NCI-H2196 treated with DMSO at 0.1 percent for 48 hours (cell line): ENCODE measurements around the gene ZNF280D.
"Not testable (repeated sequence)": the region's sequence is repeated elsewhere in the genome, so short reads cannot be mapped to it uniquely, and the experiment has no call there.

Experiments used
- DNase-seq: peaks from one replicate; lab custom pipeline; 2025; ENCODE audit not compliant: unreplicated experiment; lab: John Stamatoyannopoulos, UW

The ZNF280D gene

GRCh38 chr15:56719021-56719612, 14.2 kb downstream of the ZNF280D start:
- DNase-seq = no peak

GRCh38 chr15:56718560-56718959, 14.7 kb downstream of the ZNF280D start:
- no peak for DNase-seq

GRCh38 chr15:56716334-56716733, 17.0 kb downstream of the ZNF280D start:
- DNase-seq = no peak

DNA sequence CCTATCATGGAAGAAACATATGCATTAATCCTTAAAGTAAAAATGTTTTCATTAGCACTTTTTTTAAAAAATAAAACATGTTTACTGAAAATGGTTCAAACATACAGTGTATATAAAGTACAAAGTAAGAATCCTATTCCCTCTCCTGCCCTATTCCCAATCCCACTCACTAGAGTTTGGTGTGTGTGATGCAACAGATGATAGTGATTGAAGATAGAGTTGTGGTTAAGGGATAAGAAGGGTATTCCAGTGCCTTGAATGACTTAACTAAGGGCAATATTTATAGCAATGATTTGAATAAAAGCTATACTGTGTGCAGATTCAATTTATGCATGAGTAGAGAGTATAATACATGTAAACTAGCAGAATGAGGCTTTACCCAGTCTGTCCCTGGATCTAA, 18.1 kb downstream of the ZNF280D start:
- DNase-seq = no peak

DNA sequence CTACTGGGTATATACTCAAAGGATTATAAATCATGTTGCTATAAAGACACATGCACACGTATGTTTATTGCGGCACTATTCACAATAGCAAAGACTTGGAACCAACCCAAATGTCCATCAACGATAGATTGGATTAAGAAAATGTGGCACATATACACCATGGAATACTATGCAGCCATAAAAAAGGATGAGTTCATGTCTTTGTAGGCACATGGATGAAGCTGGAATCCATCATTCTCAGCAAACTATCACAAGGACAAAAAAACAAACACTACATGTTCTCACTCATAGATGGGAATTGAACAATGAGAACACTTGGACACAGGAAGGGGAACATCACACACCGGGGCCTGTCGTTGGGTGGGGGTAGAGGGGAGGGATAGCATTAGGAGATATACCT, 23.8 kb downstream of the ZNF280D start:
- DNase-seq = not testable (repeated sequence)

DNA sequence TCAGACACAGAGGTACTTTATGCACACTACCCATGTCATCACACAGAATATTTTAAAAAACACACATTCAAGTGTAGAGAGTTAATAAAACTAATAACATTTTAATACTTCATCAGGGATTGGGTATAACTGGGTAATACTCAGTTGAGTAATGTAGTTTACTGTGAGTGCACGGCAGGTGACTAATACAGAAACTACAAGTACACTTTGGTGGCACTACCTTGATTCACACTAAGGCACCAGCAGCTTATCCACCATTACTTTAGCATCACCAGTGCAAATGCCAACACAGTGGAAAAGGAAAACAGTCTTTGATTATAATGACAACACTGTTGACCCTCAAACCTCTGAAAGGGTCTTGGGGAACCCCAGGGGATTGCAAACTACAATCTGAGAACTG, 33.6 kb downstream of the ZNF280D start:
- DNase-seq = no peak

- DNase-seq = no peak
Measured at GRCh38 chr15:56698270-56698669, 35.0 kb downstream of the ZNF280D start.

DNA sequence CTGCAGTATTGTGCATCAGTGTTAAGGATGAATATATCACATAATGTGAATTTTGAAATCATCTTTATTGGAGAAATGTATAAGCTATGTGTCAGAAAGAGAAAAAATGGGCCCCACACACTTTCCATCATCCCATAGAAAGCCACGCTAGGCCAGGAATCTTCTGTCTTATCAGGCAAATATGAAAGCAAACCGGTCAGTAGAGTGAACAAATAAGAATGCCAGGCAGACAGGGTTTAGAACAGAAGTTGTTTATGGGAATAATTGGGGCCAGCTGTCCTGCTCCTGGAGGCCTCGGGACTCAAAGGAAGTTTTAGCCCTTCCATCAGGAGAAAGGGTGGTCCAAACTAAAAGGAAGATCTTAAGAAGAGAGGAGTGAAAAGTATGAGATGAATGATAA, 39.5 kb downstream of the ZNF280D start:
- DNase-seq = no peak

DNA sequence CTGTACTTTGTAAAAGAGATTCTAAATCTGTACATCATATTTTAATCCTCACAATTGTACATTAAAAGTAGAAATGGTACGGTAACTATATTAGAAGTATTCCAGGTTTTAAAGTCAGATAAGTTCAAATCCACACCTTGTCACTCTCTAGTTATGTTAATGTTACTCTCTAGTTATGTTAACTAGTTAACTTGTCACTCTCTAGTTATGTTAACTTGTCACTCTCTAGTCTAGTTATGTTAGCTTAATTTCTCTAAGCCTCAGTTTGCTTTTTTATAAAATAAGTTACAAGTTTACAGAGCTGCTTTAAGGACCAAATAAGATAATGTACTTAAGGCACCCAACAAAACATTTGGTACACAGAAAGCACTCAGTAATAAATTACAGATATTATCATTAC, 42.6 kb downstream of the ZNF280D start:
- no peak for DNase-seq

GRCh38 chr15:56683908-56684307, 49.4 kb downstream of the ZNF280D start:
- DNase-seq = no peak

DNA sequence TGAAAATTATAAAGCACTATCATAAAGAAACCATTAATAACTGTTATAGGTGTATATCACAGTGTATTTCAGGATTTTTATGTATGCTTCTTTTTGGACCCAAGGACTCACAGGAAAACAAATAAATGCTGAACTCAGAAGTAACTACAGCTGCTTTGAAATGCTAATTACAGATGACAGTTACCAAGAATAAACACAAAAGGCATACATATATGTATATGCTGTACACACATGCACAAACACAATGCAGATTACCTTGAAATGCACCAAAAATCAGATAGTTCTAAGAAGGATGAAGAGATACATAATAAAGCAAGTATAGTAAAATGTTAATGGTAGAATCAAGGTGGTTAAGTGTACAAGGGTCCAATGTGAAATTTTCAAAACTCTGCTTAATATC, 52.2 kb downstream of the ZNF280D start:
- no peak for DNase-seq

DNA sequence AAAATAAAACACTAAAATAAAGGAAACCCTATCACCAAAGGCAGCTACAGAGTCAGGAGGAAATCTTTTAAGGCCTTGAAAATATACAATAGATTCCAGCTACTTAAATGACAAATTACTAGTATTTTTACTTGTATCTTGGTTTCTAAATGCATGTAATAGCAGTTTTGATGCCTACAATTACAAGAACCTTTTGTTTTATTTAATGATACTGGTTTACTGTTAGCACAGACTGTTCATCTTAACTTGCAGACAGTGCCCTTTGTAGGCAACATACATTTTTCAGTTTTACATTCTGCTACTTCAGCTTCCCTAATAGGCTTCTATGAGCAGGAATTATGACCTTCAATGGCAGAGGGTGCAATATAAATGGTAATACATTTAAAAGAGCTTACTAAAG, 54.1 kb downstream of the ZNF280D start:
- DNase-seq = no peak

DNA sequence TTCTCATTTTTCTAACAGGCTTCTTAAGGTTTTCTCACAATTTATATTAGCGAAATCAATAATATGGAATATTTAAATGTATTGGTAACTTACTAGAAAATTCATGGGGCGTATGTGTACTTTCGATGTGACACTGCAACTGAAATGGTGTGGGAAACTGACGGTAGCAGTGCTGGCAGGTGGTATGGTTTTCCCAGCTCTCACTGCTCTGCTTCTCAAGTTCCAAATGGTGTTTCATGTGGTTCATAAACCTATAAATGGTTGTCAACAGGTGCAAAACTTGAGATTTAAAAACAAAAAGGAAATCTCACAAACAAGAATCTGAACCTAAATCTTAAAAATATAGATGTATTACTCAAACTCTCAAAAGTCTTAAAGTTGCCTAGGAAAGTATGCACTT, 54.7 kb downstream of the ZNF280D start:
- DNase-seq = no peak

DNA sequence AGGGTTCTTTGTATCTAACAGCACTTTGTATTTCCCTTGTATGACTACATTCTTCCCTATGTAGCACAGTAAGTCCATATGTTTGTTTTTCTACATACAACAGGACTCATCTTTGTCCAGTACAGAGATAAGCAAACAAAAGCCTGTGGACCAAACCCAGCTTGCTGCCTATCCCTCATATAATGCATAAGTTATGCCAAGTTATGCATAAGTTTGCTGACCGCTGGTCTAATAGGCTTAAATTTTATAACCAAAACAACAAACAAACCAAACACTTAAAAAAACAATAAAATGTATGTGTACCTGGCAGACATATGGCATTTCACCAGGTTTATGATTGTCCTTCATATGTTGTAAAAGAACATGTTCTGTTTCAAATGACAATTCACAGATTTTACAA, 56.0 kb downstream of the ZNF280D start:
- no peak for DNase-seq

DNA sequence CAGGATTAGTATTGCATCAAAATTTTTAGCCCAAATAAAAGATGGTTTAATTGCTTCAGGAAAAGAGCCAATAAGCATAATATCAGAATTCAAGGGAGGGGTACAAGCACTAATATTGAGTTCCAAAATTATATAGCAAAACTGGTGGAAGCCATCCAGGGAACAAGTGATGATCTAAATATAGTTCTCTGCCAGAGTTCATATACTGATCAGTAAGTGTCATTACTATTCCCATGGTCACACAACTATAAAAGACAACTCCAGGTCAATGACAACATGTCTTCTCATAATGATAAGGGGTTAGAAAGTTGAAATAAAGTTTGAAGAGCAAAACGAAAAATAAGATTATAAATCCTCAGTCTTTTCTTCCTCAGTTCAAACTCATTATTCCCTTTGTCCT, 57.4 kb downstream of the ZNF280D start:
- DNase-seq = no peak

DNA sequence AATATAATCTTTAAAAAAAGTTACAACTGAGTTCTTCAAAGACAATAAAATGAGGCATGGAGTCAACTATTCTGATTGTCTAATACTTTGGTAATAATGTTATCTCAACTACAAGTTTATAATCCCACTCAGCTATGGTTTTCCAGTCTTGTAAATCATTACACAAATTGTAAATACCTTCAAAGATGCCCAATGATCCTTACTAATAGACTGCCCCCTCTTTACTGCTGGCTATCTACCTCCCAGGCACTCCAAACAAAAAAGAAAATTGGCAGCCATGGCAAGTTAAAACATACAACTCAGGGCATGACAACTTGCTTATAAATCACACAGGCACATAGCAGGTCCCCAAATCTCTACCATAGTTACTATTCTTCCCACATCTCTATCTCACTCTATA, 58.5 kb downstream of the ZNF280D start:
- no peak for DNase-seq

GRCh38 chr15:56672721-56673120, 60.6 kb downstream of the ZNF280D start:
- no peak for DNase-seq

DNA sequence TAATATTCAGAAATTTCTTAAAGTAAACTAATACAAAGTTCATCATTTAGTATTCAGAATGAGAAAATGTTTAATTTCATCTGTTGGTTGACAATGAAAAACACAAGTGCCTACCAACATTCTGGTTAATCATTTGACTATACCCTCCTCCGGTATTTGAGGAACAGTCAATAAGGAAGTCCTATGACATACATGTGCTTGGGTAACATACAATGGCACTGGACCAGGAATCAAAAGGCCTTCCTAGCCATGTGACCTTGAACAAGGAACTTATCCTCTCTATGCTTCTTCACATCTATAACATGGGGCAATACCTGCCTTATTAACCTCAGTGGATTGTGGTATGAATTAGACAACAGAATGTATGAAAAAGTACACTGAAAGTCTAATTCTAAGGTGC, 65.8 kb downstream of the ZNF280D start:
- no peak for DNase-seq

DNA sequence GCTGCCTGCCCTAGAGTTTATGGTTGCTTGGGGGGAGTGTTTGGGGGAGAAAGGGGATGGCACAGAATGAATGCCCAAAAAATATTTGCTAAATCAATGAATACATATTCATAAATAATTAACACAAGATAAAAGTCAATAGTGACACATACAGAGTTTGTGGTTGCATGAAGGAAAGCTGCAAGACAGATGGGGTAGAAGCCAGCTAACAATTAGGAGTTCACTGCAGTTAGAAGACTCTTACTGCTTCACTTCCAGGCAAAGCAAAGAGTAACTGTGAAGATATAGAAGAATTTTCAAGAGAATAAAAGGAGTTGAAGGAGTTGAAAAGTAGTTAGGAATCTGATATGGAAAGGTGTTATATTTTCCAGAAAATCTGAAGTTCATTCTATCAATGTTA, 72.4 kb downstream of the ZNF280D start:
- no peak for DNase-seq

- DNase-seq = no peak
Measured at GRCh38 chr15:56659197-56659596, 74.1 kb downstream of the ZNF280D start.

DNA sequence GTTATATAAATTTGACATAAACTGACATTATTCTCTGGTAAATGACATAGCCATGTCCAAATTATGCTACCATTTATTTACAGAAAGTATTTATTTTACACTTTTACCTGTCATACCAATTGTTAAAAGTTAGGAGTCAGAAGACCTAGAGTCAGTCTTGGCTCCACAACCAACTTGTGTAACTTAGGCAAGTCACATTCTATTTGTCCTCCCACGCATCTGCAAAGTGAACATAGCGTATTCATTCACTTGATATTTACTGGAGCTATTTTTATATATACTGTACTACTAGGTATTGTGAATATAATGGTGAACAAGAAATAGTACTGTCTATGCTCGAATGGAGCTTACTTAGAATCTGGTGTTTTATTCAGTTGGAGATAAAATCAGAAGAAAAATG, 78.7 kb downstream of the ZNF280D start:
- DNase-seq = no peak

GRCh38 chr15:56654216-56654615, 79.1 kb downstream of the ZNF280D start:
- no peak for DNase-seq

GRCh38 chr15:56653787-56654186, 79.5 kb downstream of the ZNF280D start:
- DNase-seq = no peak

GRCh38 chr15:56653107-56653506, 80.2 kb downstream of the ZNF280D start:
- DNase-seq = no peak
